Activated CD4-positive, CD25-positive, alpha-beta regulatory T cell treated with anti-CD3 and anti-CD28 coated beads, Interleukin-2, amount 50 U/mL, for 24 hours (primary cell): ENCODE data around the gene FAM111B.
"Not testable (repeated sequence)": the region's sequence is repeated elsewhere in the genome, so short reads cannot be mapped to it uniquely, and the experiment has no call there.

Experiments used
- ATAC-seq, 2 donors: fragments of 150-1000 bp; cut with Tn5 transposase; one replicate each; pipeline ENCODE4 v1.10.0; 2021; ENCODE audit warnings: mild to moderate bottlenecking in 1 of 2, moderate library complexity in 1 of 2

The FAM111B gene, protein sequence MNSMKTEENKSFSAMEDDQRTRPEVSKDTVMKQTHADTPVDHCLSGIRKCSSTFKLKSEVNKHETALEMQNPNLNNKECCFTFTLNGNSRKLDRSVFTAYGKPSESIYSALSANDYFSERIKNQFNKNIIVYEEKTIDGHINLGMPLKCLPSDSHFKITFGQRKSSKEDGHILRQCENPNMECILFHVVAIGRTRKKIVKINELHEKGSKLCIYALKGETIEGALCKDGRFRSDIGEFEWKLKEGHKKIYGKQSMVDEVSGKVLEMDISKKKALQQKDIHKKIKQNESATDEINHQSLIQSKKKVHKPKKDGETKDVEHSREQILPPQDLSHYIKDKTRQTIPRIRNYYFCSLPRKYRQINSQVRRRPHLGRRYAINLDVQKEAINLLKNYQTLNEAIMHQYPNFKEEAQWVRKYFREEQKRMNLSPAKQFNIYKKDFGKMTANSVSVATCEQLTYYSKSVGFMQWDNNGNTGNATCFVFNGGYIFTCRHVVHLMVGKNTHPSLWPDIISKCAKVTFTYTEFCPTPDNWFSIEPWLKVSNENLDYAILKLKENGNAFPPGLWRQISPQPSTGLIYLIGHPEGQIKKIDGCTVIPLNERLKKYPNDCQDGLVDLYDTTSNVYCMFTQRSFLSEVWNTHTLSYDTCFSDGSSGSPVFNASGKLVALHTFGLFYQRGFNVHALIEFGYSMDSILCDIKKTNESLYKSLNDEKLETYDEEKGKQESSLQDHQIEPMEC

DNA sequence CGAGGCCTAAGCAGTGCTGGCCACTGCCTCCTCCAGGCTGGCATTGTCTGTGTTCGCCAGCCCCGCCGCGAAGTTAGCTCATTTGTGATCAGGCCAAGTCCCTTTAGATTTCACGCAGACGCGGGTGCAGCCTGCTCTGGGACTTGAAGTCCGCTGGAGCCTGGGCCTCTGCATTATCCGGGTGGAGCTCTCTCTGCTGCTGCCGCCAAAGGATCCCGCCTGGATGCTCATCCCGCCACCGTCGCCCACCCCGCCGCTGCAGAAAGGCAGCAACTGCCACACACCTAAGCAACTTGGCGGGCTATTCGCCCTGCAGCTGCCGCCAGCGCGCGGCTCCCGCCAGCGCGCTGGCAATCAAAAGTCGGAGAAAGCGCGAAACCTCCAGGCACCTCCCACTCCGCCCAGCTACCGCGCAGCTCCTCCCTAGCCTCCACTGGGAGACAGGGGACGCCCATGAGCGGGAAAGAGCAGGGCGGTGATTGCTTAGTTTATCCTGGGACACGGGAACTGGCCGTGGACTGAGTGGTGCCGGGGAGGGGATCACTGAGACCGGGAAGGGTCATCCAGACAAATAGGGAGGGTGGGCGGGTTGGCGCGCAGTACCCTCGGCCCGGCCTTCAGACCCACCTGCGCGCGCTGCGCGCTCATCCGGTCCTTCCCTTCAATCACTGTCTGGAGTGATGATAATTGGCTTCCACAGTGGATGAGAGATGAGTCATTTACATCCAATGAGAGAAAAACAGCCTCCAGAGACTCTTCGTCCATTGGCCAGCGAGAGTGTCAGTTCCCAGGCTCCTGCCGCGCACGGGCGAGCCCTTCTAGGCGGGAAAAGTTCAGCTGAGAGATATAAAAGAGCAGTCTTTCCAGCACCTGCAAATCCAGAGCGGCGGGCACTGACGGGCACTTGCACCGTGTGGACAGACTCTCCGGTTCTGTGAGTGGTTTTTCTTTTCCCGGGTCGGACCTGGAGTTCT lies at the start of gene FAM111B:
Gene FAM111B, plus strand, starts transcription at position 875 of the 974 bp plus-strand sequence. CDS start 2,389 bp downstream, outside the sequence.
- peak; percentile 90 to 91 for ATAC-seq

DNA sequence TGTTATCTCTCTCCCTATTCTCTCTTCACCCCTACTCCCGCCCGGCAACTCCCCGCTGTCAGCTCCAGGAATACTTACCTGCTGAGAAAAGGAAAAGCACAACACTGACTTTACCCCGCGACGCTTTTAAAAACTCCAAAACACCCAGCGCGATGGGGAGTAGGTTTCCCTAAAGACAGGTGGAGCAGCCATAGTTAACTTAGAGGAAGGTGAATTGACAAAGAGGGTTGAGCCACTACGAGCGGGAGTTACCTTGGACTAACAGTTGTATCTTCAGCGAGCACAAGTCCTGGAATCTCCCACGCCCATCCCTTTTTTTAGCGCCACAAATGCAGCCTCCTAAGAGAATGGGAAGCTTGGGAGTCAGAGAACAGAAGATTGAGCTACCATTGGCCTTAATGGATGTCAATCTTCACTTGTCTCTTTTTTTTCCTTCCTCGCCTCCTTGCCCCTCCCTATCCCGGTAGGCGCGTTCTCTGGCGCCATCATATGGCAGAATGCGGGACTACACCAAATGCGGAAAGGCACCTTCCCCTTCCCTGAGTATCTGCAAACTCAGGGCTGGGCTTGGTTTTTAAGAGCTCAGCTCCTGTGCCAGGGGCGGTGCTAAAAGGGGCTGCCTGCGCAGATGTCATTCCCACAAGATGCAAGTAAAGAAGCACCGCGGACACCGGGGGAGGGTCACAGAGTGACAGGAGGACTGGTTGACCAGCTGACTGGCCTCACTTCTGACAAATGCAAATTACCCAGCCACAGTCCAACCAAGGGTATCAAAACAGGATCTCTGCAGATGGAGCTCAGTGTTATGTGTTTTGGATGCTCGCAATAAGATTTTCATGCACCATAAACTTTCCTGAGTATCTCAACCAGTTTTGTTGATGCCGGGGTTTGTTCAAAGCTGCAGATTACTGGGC lies 48.7 kb upstream of the FAM111B start:
- peak; percentile 72 to 74 for ATAC-seq

DNA sequence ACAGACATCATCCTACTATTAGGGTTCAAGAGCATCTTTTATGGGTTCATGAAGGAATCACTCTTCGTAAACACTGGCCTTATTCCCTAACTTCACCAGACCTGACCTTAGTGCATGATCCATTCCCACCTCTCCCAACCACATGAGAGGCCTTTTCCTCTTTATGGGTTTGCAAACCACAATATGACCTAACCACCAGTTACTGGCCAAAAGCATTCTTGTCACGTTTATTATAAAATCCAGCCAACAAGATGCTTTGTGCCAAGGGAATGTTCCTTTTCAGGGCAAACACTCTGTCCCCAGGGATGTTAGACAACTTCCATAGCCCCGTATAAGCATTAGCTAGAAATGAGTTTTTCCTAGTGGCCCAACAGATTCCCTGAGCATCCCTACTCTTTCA lies 46.9 kb upstream of the FAM111B start:
- not testable (repeated sequence) for ATAC-seq

DNA sequence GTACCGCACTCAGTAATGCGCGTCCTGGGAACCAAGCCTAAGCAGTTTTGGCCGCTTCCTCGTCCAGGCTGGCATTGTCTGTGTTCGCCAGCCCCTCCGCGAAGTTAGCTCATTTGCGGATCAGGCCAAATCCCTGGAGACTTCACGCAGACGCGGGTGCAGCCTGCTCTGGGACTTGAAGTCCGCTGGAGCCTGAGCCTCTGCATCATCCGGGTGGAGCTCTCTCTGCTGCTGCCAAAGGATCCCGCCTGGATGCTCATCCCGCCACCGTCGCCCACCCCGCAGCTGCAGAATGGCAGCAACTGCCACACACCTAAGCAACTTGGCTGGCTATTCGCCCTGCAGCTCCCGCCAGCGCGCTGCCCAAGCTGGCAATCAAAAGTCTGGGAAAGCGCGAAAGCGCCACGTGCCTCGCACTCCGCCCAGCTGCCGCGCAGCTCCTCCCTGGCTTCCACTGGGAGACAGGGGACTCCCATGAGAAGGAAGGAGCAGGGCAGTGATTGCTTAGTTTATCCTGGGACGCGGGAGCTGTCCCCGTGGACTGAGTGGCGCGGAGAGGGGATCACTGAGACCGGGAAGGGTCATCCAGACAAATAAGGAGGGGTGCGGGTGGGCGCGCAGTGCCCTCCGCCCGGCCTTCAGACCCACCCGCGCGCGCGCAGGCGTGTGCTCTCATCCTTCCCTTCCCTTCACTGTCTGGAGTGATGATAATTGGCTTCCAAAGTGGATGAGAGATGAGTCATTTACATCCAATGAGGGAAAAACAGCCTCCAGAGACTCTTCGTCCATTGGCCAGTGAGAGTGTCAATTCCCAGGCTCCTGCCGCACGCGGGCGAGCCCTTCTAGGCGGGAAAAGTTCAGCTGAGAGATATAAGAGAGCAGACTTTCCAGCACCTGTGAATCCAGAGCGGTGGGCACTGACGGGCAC lies 44.2 kb upstream of the FAM111B start:
- no peak for ATAC-seq

DNA sequence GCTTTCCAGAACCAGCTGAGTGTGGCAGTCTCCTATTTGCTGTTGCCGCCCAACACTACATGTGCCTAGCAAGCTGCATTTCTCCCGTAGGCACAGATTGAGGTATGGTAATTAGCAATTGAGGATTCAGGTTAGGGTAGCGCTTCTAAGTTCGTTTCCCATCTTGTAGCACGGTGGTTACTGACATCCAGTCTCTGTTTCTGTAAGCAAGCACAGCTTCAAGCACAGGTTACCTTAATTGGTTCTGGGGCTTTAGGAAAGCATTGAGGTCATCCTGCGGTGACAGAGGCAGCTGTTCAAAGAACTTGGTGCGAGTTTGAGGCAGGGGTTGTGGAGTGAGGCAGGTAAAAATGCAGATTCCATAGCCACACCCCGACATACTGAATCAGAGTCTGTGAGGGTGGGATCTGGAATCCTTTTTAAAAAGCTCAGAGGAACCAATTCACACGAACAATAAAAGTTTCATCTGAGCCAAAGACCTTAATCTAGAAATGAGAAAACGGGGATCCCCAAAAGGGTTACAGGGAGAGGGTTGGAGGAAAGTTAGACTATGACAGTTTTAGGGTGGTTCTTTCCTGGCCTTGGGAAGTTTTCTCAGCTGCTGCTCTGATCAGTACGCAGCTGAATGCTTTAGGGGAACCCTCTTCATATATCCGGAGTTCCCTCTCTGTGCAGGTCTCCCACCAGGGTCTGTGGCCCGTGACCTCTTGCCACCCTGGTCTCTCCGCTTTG lies 42.9 kb upstream of the FAM111B start:
- not testable (repeated sequence) for ATAC-seq

DNA sequence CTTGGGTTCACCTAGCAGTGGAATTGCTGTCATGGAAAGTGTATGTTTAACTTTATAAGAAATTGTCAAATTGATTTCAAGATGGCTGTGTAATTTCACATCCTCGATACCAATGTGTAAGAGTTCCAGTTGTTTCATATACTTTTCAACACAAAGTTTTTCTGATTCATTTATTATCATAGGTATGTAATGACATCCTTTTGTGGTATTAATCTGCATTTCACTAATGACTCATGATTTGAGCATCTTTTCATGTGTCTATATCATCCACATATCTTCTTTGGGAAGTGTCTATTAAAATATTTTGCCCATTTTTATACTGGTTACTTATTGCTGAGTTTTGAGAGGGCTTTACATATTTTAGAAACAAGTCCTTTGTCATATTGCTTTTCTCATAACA lies 38.0 kb upstream of the FAM111B start:
- ATAC-seq: peak in 1 of 2 donors; percentile 56

DNA sequence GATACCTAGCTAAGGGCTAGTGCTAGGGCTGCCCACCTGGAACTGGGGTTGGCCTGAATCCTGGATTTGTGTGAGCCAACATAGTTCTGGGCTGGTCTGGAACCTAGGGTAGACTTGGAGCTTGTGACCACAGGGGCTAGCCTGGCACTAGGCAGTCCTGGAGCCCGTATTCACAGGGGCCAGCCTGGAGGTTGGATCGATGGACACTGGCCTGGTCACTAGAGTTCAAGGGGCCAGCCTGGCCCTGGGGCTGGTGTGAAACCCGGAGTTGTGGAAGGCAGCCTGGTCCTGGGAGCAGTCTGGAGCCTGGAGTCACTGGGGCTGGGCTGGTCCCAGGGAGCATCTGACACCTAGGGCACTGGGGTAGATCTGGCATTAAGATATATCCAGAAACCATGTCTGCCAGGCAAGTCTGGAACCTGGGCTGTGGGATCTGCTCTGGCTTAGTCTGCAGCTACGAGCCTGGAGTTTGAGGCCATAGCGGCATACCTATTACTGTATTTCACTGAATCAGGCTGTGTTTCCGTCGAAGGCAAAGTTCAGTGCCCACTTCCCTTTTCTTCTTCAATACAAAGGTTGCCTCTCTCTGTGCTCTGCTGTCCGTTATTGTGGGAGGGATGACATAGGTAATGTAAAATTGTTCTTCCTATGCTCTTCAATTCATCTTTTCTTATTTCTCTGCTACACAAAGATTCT lies 30.0 kb upstream of the FAM111B start:
- ATAC-seq: no peak

DNA sequence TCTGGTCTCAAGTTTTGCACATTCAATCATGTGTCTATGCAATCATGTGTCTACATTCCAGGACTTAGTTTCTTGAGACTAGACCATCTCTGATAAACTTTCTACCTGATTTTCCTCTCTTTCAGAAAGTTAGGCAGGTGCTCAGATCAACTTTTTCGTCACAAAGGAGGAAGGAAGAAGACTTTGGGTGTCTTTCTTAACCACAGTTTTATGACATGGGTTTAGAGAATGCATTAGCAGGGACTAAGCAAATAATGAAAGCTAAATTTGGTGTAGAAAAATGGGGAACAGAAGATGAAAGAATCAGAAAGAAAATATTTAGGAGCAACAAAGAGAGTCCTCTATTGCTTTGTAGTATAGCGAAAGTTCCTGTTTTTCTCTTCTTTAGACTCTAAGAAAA lies 28.6 kb upstream of the FAM111B start:
- no peak for ATAC-seq

DNA sequence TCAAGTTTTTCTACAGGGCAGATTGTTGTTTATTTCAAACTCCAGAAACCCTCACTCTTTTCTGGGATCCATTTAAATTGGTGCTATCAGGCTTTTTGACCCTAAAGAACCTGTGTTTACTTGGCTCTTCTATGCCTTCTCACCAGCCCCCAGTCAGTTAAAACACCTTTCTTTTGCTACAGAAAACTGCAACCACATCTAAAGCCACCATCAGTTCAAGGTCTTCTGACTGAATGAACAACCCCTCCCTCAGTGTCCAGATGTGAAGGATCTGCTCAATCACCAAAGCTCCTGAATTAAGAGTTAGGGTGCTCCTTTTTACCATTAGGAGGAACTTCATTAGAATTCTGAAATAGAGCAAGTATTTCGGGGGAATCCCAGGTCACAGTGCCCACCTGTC lies 28.0 kb upstream of the FAM111B start:
- no peak for ATAC-seq

DNA sequence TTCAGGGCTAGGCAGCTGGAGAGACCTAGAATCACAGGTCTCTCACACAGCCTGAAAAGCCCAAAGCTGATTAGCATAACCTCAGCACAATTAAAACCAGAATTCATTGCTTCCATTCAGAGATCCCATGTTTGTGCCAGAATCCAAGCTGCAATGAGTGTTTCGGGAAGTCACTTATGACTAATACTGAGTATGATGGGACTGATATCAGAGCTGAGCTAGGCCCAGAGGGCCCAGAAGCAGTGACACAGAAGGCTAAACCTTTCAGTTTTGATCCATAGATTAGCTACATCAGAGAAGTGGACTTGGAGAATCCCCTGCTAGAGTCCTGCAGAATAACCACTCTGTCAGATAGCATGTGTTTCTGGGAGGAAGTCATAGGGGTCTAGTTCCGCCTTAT lies 26.6 kb upstream of the FAM111B start:
- not testable (repeated sequence) for ATAC-seq

DNA sequence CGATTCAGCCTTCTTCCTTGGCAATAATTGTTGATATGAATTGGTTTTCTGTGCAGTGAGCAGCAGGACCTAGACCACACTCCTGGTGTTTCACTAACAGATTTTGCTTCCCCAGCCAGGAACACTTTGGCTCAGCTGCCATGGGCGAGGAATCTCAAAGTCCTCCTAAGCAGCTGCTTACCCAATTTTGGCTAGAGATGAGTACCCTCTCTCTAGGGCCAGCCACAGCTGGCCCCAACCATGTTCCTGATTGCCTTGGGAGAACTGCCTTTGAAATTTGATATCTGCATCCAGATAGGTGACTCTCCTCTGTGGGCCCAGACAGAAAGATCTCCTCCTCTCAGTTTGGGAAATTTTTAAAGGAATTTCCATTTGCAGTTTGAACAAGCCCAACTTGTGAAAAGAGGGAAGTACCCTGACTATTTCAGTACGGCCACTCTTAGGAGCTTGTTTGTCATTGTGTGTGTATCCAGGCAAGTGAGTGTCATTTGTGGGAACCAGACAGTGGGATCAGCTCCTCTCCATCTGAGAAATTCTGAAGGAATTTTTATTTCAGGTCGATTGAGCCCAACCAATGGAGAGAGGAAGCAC lies 25.5 kb upstream of the FAM111B start:
- not testable (repeated sequence) for ATAC-seq

DNA sequence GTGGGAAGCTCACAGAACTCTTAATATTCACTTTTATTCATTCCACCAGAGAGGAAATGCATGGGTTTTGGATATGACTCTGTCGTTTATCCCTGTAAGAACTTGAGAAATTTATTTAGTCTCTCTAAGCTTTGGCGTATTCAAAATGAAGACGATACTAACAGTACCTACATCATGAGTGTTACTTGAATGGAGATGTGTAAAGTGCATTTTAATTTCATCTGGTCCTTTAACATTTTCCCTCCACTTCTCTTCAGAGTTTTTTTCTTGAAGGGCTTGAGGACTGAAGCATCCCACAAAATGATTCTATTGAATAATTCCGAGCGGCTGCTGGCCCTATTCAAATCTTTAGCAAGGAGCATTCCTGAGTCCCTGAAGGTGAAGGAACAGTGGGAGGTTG lies 21.0 kb upstream of the FAM111B start, which contains the start of gene GLYATL1B:
Gene GLYATL1B, plus strand, starts transcription at position 301 of the 400 bp plus-strand sequence. Its CDS starts 0 bp downstream, at position 301.
- ATAC-seq: not testable (repeated sequence)

DNA sequence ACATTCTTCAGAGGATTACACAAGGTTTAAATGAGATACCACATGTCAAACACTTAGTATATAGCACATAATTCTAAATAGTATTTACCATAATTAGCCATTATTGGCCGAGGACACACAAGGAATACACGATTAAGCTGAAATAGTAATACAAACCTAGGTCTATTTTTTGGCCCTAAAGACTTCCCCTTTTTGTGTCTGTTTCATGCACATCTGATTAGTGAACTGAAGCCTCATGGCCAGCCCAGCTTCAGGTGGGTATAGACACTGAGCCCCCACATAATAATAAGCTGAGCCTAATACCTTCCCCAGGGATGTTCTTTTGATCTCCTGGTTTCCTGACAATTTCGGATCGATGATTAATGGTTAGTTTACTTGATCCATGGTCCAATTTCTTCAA lies 18.9 kb upstream of the FAM111B start:
- ATAC-seq: no peak

DNA sequence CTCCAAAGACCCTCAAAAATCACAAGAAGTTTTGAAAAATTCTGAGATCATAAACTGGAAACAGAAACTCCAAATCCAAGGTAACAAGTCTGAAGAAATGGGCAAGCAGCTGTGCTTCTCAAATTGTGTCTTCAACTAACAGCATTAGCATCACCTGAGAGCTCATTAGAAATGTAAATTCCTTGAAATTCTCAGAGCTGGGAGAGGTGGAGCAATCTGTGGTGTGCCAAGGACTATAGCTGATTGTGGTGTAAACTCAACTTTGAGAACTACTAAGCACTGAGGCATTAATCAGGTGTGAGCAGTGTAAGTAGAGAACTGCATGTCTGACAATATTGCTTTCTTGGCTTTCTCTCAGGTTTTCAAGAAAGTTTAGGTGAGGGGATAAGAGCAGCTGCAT lies 13.5 kb upstream of the FAM111B start:
- not testable (repeated sequence) for ATAC-seq

DNA sequence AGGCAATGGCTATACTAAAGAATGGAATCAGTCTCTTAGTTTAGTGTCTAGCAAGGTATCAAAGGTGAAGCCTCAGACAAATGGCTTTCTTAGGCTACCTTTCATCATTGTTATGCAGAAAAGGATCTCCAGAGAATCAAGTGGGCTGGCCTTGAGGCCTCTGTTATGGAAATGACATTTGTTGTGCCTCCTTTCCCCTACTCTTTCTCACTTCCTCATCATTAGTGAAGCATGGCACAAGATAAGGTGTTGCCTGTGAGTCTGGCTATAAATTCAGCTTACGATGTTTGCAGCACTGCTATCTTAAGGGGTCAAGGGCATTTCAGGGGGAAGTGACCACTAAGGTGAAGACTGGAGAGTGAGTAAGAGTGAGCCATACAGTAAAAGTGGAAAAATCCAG lies 11.8 kb upstream of the FAM111B start:
- not testable (repeated sequence) for ATAC-seq

DNA sequence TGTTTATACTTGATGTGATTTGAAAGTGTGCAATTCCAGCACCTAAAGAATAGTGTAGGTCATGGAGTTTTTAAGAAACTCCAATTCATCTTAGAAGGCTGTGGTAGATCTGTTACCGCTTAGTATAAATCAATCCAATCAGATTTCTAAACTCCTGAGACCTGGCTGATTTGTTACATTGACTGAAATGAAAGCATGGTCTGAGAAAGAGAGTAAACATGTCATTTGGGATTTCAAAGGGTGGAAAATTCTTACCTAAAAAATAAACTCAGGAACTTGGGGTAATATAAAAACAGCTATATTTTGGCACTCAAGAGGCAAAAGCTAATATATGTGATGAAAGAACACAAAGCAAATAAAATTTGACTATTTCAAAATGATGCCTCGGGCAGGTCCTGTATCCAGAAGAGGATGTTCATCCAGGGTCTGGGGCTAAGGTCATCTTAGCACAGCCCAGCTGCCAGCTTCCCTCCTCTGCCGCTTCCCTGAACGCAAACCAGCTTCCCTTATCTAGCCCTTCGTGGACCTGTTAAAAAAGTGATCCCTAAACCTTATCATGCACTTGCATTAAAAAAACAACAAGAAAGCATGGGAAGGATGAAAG lies 11.0 kb upstream of the FAM111B start:
- not testable (repeated sequence) for ATAC-seq

DNA sequence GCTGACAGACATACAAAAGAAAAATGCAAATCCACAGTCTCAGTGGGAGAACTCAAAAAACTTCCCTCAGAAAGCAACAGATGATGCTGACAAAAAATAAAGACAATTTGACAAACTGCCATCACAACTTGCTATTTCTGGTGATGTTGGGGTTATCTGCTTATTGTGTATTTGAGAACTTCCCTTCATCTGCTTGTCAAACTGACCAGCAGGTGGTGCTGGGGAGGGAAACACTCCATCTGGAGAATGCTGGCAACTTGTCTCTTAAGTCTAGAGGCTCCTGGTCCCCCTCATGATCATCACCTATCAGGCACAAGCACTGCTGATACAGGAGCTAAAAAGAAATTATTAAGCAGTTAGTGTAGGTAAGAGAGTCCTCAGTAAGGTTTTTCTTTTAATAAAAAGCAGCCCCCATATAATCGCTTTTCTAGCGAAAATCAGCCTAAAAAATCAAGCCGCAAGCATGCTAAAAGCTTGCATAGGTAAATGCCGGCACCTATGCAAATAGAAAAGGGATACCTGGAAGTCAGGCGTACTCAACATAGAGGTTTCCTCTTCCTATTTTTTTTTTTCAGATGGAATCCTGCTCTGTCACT lies 9.8 kb upstream of the FAM111B start:
- ATAC-seq: peak; percentile 49 to 53

DNA sequence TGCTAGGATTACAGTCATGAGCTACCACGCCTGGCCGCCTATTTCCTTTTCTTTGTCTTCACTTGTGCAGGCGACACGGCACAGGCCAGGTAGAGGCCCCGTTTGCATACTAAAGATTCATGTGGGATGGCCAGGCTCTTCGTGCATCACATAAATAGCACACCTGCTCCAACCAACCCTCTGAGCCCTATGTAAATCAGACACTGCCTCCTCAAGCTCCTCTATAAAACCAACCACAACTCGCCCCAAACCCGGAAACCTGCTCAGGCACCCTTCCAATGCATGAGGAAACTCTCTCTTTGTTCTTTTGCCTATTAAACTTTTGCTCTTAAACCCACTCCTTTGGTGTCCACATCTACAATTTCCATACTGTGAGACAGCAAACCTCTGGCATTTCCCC lies 9.1 kb upstream of the FAM111B start:
- not testable (repeated sequence) for ATAC-seq
